GM12865 (cell line): ENCODE results near the gene TRIM71.

Experiments used
- DNase-seq: peaks from one replicate; pipeline ENCODE4 v3.0.0; 2010; ENCODE audit warnings: low read depth
- H3K4me3 ChIP-seq: 2 replicates; pipeline ENCODE4 v1.5.1; 2011; ENCODE audit warnings: mild to moderate bottlenecking, low read depth, low read length, control low read depth
- CTCF ChIP-seq: IDR thresholded peaks from 2 replicates; pipeline ENCODE4 v1.5.1; 2011; ENCODE audit warnings: low read length, control low read depth, low read depth, inconsistent platforms; ENCODE audit not compliant: insufficient read depth; ENCODE audit errors: missing control alignments

Gene TRIM71

GRCh38 chr3:32865383-32865782 lies 47.6 kb downstream of the TRIM71 start:
- no peak for DNase-seq

GRCh38 chr3:32866533-32866932 lies 48.7 kb downstream of the TRIM71 start:
- TF ChIP-seq CTCF, result no peak
- no peak for DNase-seq
- no peak overlapping the region for H3K4me3 ChIP-seq

More at GRCh38 chr3:32865383-32865782, 47.6 kb downstream of the TRIM71 start:
- TF ChIP-seq CTCF, result no peak
- no peak overlapping the region for H3K4me3 ChIP-seq

- TF ChIP-seq CTCF, result no peak
- no peak for DNase-seq
- H3K4me3 ChIP-seq, result no peak overlapping the region
Observed at GRCh38 chr3:32867954-32868353, 50.2 kb downstream of the TRIM71 start.

- TF ChIP-seq CTCF, result no peak
- no peak for DNase-seq
- no peak overlapping the region for H3K4me3 ChIP-seq
Observed at GRCh38 chr3:32868719-32869512, 51.1 kb downstream of the TRIM71 start.

- H3K4me3 ChIP-seq, result no peak overlapping the region
- no peak for TF ChIP-seq CTCF
- DNase-seq, result no peak
Observed at GRCh38 chr3:32869513-32870047, 51.8 kb downstream of the TRIM71 start.

- no peak for DNase-seq
- TF ChIP-seq CTCF, result no peak
- no peak overlapping the region for H3K4me3 ChIP-seq
Observed at GRCh38 chr3:32870373-32871095, 52.7 kb downstream of the TRIM71 start.
